GM12878 (cell line): Measurements from ENCODE around the gene GARRE1.

Experiments used
- CHD2 ChIP-seq: IDR thresholded peaks from 2 replicates; pipeline ENCODE4 v1.6.1; 2011; ENCODE audit warnings: low read depth, low read length, improper control_type of control experiment, borderline replicate concordance
- EZH2 ChIP-seq: IDR thresholded peaks from 2 replicates; pipeline ENCODE4 v1.6.1; 2012; ENCODE audit warnings: low read depth, mild to moderate bottlenecking, control low read depth, inconsistent platforms, low read length, borderline replicate concordance; ENCODE audit not compliant: control insufficient read depth
- MYC ChIP-seq: IDR thresholded peaks from 2 replicates; pipeline ENCODE4 v1.6.1; 2011; ENCODE audit warnings: mild to moderate bottlenecking, low read length, moderate library complexity, inconsistent platforms; ENCODE audit not compliant: insufficient read depth, insufficient replicate concordance, insufficient read length, severe bottlenecking
- NRF1 ChIP-seq: conservative IDR thresholded peaks from 2 replicates; pipeline ENCODE4 v1.6.1; 2011; ENCODE audit warnings: mild to moderate bottlenecking, low read depth, low read length, improper control_type of control experiment
- RAD21 ChIP-seq: IDR thresholded peaks from 2 replicates; pipeline ENCODE4 v1.6.1; 2011; ENCODE audit warnings: mild to moderate bottlenecking, low read depth, low read length, moderate library complexity; ENCODE audit not compliant: insufficient read depth
- SPI1 ChIP-seq: IDR thresholded peaks from 2 replicates; pipeline ENCODE4 v1.6.1; 2011; ENCODE audit warnings: low read depth, mild to moderate bottlenecking, low read length, moderate library complexity, borderline replicate concordance; ENCODE audit not compliant: insufficient read depth
- YY1 ChIP-seq: IDR thresholded peaks from 2 replicates; pipeline ENCODE4 v1.6.1; 2011; ENCODE audit warnings: low read depth, mild to moderate bottlenecking, low read length
- ZSCAN29 ChIP-seq: fragments of 450-650 bp; IDR thresholded peaks from 2 replicates; pipeline ENCODE4 v1.6.1; 2017; ENCODE audit warnings: mild to moderate bottlenecking, moderate library complexity
- TF ChIP-seq, protein P1 (sequence below), 3 experiments: IDR thresholded peaks in 2 of 3; conservative IDR thresholded peaks in 1 of 3; 2 replicates each; pipeline ENCODE4 v1.5.1; 2011; ENCODE audit warnings: low read depth in 3 of 3, low read length in 3 of 3, mild to moderate bottlenecking in 3 of 3, control low read depth in 2 of 3, moderate library complexity in 2 of 3, inconsistent platforms in 1 of 3, mixed read lengths in 1 of 3; ENCODE audit not compliant: control insufficient read depth in 2 of 3, insufficient read depth in 1 of 3; ENCODE audit errors: extremely low read depth in 1 of 3
- TF ChIP-seq, protein P2 (sequence below): IDR thresholded peaks from 2 replicates; pipeline ENCODE4 v1.6.1; 2012; ENCODE audit warnings: low read depth, low read length, improper control_type of control experiment

DNA sequence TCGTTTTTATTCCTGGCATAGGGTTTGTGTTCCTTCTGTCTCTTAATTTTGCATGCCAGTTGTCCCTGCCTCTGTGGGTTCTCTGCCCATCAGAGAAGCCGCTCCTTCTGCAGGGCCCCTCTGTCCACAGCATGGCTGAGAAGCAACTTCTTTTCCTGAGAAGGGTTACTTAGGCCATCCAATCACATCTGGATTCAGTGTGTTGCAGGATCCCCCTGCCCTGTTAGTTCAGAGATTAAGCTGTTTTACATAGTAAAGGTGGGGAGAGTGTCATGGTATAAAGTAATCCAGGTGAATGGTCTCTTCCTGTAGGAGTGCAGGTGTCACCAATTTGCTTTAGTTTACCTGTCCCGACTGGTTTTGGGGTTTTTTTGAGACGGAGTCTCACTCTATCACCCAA is 22.9 kb upstream of the GARRE1 start:
- TF ChIP-seq CHD2, result no peak
- TF ChIP-seq, protein P1, sequence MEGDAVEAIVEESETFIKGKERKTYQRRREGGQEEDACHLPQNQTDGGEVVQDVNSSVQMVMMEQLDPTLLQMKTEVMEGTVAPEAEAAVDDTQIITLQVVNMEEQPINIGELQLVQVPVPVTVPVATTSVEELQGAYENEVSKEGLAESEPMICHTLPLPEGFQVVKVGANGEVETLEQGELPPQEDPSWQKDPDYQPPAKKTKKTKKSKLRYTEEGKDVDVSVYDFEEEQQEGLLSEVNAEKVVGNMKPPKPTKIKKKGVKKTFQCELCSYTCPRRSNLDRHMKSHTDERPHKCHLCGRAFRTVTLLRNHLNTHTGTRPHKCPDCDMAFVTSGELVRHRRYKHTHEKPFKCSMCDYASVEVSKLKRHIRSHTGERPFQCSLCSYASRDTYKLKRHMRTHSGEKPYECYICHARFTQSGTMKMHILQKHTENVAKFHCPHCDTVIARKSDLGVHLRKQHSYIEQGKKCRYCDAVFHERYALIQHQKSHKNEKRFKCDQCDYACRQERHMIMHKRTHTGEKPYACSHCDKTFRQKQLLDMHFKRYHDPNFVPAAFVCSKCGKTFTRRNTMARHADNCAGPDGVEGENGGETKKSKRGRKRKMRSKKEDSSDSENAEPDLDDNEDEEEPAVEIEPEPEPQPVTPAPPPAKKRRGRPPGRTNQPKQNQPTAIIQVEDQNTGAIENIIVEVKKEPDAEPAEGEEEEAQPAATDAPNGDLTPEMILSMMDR (IDR thresholded peaks at IDR 0.05 in 2 of 3, conservative IDR thresholded peaks at IDR 0.05 in 1 of 3; ENCODE audit: control insufficient read depth in 2 of 3, extremely low read depth in 1 of 3, insufficient read depth in 1 of 3, low read depth in 3 of 3, low read length in 3 of 3), result no peak
- no peak for TF ChIP-seq NRF1
- no peak for TF ChIP-seq ZSCAN29
- no peak for TF ChIP-seq EZH2
- TF ChIP-seq, protein P2, sequence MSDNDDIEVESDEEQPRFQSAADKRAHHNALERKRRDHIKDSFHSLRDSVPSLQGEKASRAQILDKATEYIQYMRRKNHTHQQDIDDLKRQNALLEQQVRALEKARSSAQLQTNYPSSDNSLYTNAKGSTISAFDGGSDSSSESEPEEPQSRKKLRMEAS, result no peak
- no peak for TF ChIP-seq SPI1
- TF ChIP-seq RAD21, result no peak
- TF ChIP-seq YY1, result no peak
- no peak for TF ChIP-seq MYC
